Erythroblast (primary cell): ENCODE data around the gene TRAF1.

Source experiments
- DNase-seq, 2 experiments: peaks; one replicate each; lab custom pipeline; 2025; lab: John Stamatoyannopoulos, UW
- GATA1 ChIP-seq: IDR thresholded peaks from 2 replicates; pipeline ENCODE4 v1.6.1; 2011; ENCODE audit warnings: low read depth, mild to moderate bottlenecking, control low read depth, low read length, moderate library complexity
- POLR2A ChIP-seq: IDR thresholded peaks from 2 replicates; pipeline ENCODE4 v1.6.1; 2011; ENCODE audit warnings: mild to moderate bottlenecking, low read length

TRAF1 gene

DNA sequence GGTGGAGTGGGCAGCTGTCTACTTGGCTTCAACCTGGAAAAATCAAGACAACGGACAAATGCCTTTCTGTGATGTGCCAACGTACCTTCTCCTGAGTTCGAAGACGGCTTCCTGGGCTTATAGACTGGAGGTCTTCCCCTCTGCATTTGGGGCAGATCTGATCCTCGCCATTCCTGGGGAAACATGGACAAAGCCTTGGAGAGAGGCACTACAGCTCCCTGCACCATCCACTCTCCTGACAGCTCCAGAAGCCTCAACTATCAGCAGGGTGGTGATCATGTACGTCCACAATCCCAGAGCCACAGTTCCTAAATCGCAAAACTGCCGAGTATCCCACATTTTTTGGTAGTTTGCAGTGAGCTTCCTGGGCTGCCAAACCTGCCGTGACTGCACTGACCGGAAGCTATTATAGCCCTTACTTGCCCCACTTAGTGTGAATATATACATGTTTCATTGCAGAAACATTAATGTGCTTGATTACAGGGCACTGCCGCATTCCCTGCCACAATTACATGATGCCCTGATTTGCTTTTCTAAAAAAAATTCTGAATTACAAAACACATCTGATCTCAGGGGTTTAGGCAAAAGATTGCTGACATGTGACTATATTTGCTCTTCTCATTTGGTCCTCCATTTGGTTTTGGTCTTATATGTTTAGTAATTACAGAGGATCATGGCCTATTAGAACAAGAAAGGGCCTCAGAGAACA is 2.8 kb downstream of the TRAF1 start:
- DNase-seq: no peak

DNA sequence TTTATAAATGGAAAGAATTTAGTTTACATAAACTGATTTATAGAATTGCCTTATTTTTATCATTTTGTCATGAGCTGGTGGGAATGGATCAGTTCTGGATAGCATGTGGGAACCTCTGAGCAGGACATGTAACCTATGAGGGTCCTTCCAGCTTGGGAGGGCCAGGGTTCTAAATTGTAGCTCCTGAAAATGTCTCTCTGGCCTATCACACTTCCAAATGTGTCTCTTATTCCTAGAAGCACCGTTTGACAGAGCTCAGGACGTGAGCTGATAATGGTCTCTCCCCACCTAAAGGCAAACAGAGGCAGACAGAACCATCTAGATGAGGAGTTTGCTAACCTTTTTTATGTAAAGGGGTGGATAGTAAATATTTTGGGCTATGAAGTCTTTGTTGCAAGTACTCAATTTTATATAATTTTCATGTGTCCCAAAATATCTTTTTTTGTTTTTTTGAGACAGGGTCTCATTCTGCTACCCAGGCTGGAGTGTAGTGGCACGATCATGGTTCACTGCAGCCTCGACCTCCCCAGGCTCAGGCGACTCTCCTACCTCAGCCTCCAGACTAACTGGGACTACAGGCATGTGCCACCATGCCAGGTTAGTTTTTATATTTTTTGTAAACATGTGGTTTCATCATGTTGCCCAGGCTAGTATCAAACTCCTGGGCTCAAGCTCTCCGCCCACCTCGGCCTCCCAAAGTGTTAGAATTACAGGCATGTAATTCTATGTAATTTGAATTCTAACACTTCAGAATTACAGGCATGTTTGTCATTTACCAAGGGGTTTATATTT is 4.0 kb downstream of the TRAF1 start:
- TF ChIP-seq POLR2A (no peak), GATA1 (no peak)
- no peak for DNase-seq

More for the DNA sequence above, 2.8 kb downstream of the TRAF1 start:
- no peak for TF ChIP-seq GATA1
- no peak for TF ChIP-seq POLR2A

DNA sequence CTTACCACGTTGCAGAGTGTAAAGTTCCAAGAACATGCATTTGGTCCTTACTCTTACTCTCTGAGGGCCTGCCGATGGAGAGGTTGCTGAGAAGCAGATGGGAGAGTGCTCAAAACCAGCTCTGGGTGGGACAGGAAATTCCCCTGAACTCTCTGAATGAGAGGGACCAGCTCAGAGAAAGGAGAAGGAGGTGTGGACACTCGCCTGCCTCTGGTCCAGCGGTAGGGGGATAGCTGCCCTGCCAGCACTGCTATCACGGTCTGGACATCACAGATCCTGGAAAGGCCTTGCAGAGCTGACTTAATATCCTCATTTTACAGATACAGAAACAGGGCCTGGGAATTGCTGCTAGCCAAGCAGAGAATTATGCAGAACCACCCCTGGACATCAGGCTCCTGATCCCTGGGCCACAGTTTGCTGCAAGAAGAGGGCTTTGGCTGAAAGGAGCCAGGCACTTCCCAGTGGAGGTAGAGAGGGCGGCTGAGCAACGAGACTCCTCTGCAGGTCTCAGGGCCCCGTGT is 4.9 kb downstream of the TRAF1 start:
- no peak for DNase-seq

DNA sequence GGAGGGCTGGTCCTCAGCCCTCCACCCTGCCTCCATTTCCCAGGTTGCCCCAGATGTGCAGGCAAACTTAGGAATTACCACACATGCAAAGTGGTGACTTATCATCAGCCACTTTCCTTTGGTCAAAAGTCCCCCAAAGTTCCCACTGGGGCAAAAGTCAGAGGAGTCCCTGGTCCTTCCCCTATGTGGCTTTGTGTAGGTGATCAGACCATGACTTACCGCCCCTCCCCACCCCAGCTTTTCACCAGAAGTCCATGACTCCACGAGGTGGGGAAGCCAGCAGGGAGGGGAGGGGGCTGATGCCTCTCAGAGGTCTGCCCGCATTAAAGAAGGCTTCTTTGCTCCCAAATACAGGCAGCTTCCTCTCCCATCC is 5.8 kb downstream of the TRAF1 start:
- no peak for DNase-seq
- TF ChIP-seq POLR2A (no peak), GATA1 (no peak)

More for the DNA sequence above, 4.9 kb downstream of the TRAF1 start:
- TF ChIP-seq GATA1: no peak
- TF ChIP-seq POLR2A: no peak

DNA sequence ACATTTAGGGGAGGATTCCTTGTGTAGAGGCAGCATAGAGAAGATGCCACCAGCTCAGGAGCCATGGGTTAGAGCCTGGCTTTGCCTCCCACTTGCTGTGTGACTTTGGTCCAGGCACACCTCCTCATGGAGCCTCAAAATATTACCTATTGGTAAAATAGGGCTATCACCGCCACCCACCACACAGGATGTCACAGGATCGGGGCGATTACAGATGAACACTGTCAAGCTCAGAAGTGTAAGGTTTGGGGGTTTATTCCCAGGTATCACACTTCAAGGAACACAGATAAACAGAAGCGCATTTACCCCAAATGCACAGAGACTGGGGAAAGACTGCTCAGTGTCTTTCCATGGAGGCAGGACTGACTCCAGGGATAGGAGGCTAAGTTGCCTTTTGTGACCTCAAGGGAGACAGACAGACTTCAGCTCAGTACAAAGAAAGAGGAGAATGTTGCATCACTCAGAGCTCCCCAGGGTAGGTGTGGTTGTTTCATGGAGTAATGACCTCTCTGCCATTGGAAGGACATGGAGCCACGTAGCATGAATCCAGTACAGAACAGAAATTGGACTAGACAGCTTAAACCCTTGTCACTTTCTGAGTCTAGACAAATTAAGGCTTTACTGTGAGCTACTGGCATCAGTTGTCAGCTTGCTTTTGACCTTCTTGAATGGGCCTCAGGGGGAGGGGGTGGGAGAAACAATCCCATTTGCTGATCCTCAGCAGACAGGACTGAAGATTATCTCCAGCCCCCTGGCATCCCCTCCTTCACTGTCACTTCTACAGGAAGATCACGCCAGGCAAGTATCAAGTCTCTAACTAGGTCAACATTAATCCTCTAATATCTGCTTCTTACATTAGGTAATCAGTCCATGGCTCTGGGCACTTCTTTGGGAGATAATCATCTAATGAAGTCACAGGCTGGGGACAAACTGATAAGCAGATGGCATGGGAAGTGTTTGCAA is 6.5 kb downstream of the TRAF1 start:
- TF ChIP-seq POLR2A (no peak), GATA1 (no peak)
- peak; percentile 51 to 71 for DNase-seq

DNA sequence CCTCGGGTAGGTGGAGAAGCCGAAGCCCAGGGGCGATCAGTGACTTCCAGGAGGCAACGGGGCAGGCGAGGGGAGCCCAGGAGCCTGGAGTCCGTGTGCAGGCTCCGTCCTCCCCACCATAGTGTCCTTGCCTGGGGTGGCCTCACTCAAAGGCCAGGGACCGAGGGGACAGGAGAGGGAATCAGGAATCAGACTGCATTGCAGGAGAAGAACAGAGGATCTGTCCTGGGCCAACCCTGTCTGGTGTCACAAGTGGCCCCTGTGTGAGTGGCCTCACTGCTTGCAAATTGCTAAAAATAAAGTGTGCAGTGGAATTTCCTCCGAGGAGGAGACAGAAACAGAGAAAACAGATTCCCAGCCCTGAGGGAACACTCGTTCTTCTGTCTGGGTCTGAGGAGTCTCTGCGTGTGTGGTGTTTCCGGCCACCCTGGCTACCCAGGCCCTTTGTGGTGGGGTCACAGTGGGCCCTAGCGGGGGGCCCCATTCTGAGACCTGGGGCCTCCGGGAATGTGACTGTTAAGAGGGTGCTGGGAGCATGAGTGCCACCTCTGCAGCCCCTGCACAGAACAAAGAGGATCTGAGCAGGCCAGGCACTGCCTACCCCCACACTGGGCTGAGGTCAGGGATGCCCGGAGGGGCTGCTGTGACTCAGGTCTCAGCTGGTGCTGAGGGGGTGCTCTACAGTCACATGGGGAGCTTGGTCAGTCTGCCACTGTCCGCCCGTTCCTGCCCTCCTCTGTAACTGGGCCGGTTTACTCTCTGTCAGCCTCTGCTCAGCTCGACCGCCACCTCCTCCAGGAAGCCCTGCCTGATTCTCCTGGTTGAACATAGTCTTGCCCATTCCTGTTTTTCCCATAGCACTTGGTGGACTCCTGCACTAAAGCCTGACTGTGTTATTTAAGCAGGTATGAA is 7.4 kb downstream of the TRAF1 start:
- DNase-seq: no peak
- TF ChIP-seq GATA1 (no peak), POLR2A (no peak)

DNA sequence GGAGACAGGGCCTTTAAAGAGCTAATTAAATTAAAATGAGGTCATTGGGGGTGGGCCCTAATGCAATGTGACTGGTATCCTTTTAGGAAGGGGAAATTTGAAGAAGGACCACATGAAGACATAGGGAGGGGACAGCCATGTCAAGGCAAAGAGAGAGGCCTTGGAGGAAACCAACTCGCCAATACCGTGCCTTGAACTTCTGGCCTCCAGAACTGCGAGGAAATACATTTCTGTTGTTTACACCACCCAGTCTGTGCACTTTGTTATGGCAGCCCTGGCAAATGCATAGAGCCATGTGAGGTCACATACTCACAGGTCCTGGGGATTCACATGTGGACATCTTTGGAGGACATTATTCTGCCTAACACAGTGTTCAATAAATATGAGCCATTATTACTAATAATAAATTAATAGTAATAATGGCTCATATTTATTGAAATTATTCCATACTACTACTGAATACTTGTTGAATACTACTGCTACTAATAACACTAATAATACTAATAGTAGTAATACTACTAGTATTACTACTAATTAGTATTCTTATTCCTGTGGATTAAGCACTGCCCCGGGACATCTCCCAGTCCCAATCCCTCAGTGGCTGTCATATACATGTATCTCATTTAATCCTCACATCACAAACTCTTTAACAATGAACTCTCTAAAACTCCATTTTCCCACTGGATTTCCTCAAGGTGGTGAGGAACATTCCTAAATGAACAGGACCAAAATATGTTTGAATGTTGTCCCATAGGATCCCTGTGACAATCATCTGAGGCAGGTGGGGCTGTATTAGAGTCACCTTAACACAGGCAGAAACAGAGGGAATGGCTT is 8.4 kb downstream of the TRAF1 start:
- no peak for TF ChIP-seq GATA1
- TF ChIP-seq POLR2A: no peak
- DNase-seq: no peak

DNA sequence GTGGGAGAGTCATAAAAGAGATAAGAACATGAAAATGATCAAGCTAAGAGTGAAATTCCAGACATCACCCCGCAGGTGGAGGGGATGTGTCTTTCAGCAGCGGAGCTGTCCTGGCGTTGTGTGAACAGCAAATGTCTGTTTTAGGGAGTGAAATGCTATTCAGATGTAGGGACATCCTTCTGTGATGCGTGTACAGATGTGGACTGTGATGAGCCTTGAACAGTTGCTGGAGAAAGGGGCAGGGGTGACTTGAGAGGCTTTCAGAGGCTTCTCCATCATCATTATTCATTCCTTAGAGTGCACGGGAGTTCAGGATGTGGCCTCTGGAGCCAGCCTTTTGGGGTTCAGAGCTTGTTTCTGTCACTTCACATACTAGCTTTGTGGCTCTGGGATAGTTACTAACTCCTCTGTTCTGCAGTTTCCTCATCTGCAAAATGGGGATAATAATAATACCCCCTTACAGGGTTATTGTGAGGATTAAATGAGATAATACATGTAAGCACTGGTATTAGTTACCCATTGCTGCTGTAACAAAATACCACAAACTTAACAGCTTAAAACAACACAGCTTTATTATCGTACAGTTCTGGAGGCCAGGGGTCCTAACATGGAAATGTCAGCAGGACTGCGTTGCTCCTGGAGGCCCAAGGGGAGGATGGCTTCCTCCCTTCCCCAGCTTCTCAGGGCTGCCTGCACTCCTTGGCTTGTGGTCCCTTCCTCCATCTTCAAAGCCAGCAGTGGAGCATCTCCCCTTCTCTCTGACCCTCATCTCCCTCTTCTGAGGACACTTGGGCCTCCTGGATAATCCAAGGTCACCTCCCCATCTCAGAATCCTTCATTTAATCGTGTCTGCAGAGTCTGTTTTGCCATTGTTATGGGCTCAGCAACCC is 9.4 kb downstream of the TRAF1 start:
- DNase-seq: no peak
- no peak for TF ChIP-seq POLR2A
- TF ChIP-seq GATA1: no peak

DNA sequence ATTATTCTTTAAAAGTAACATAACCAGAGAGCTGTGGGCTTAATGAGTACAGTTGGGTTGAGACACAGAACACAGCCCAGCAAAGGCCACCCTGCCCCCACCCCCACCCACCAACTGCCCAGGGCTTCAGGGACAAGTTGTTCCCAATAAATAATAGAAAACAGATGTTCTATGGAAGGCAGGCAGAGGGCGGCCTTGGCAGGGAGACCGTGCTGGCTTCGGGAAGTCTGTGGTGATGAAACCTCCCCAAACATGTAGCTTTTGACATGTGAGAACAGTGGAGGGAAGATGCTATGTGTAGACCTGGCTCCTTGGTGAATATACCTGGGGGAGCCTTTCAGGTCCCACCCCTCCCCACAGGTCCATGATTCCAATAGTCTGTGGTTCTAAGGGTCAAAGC is 10.0 kb downstream of the TRAF1 start:
- TF ChIP-seq GATA1 (no peak), POLR2A (no peak)
- DNase-seq: no peak

DNA sequence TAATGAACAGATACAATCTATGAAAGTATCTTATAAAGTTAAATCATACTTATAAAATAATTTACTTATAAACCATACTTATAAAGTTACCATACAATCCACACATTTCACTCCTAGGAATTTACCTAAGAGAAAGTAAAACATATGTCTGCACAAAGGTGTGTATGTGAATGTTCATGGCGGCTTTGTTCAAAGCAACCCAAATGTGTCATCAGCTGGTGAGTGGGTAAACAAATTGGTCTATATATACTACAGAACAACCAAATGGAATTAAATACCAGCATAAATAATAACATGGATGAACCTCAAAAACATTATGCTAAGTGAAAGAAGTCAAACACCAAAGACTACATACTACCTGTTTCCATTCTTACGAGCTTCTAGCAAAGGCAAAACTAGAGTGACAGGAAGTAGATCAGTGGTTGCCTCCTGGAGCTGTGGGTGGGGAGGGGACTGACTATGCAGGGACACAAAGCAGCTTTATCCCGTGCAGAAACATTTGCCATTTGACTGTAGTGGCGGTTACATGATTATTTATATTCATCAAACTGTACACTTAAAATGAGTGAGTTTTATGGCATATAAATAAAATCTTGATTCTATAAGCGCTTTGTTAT is 10.6 kb downstream of the TRAF1 start:
- DNase-seq: no peak
- no peak for TF ChIP-seq GATA1
- no peak for TF ChIP-seq POLR2A

DNA sequence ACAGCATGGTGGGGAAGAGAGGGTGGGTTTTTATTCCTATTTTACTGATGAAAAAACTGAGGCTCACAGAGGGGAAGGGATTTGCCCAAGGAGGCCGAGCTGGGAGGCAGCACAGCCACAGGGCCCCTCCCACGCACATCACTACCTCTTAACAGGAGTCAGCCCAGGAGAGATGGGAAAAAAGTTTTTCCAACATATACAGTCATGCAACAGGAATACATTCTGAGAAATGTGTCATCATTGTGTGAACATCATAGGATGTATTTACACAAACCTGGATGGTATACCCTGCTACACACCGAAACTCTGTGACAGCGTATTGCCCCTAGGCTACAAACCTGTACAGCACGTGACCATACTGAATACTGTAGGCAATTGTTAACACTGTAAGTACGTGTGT is 11.6 kb downstream of the TRAF1 start:
- DNase-seq: no peak
- TF ChIP-seq POLR2A: no peak
- TF ChIP-seq GATA1: no peak
